Transverse colon (tissue), 4 donors: Measurements from ENCODE around the gene IAPP. TPM values are rescaled to one million over a fixed set of nuclear protein-coding genes. Genes with fewer than 3 reads are reported as not detected.

Experiments used
- DNase-seq: peaks from one replicate; pipeline ENCODE4 v3.0.0-alpha.2; 2019
- H3K27ac ChIP-seq, 4 donors: fragments of 200-600 bp; sonication (generic); 2 replicates each; pipeline ENCODE4 v1.5.1; 2016 to 2018; ENCODE audit warnings: inconsistent platforms in 4 of 4
- H3K27me3 ChIP-seq: fragments of 200-600 bp; sonication (generic); 2 replicates; pipeline ENCODE4 v1.5.1; 2017; ENCODE audit warnings: inconsistent platforms
- H3K36me3 ChIP-seq, 4 donors: fragments of 200-600 bp; sonication (generic); 2 replicates each; pipeline ENCODE4 v1.5.1; 2017 to 2019; ENCODE audit warnings: inconsistent platforms in 4 of 4
- H3K4me1 ChIP-seq, 4 donors: fragments of 200-600 bp; sonication (generic); 2 replicates each; pipeline ENCODE4 v1.5.1; 2017 to 2020; ENCODE audit warnings: inconsistent platforms in 4 of 4
- H3K4me3 ChIP-seq, 4 donors: fragments of 200-600 bp; sonication (generic); 1 replicate in 1 of 4; 2 replicates in 3 of 4; pipeline versions ENCODE4 v1.5.1 to v1.6.1; 2017 to 2019; ENCODE audit warnings: inconsistent platforms in 4 of 4
- H3K9me3 ChIP-seq, 2 donors: fragments of 200-600 bp; sonication (generic); 2 replicates each; pipeline ENCODE4 v1.5.1; 2017 to 2019; ENCODE audit warnings: inconsistent platforms in 2 of 2
- CTCF ChIP-seq, 5 experiments: fragments of 200-600 bp in 3 of 5; fragments of 450-650 bp in 2 of 5; sonication (generic) in 3 of 5; IDR thresholded peaks; 1 replicate in 2 of 5; 2 replicates in 3 of 5; pipeline ENCODE4 v1.5.1; 2016 to 2017; ENCODE audit warnings: antibody characterized with exemption in 5 of 5, inconsistent platforms in 3 of 5, mild to moderate bottlenecking in 2 of 5, moderate library complexity in 1 of 5
- EP300 ChIP-seq: sonication (generic); formaldehyde crosslinking; IDR thresholded peaks from one replicate; pipeline ENCODE4 v1.6.1; 2017; ENCODE audit warnings: antibody characterized with exemption, low read depth
- POLR2A ChIP-seq: fragments of 450-650 bp; IDR thresholded peaks from one replicate; pipeline ENCODE4 v1.6.1; 2016; ENCODE audit warnings: antibody characterized with exemption, mild to moderate bottlenecking, moderate library complexity
- POLR2AphosphoS5 ChIP-seq, 3 donors: sonication (generic); formaldehyde crosslinking; IDR thresholded peaks; one replicate each; pipeline ENCODE4 v1.6.1; 2016; ENCODE audit warnings: antibody characterized with exemption in 3 of 3
- WGBS, 2 donors: methylation state at CpG; one replicate each; pipeline ENCODE4 v1.1.5; 2018; ENCODE audit warnings: low coverage in 1 of 2; 5-methylcytosine and 5-hydroxymethylcytosine counted together
- in situ Hi-C, 4 donors: fragments of 200-750 bp; cut with MboI; loops; one replicate each; pipeline versions ENCODE4 v1.15.0 to v1.15.1; 2017; ENCODE audit warnings: low sequenced_read_pairs in 3 of 4, low pct_ligation_motif_present in 1 of 4, low pct_unique_long_range_greater_than_20kb in 1 of 4
- intact Hi-C: fragments of 100-400 bp; cut with DNase I; formaldehyde crosslinking; loops from one replicate; pipeline ENCODE4 v1.15.1; 2023; ENCODE audit warnings: low total_unique reads
- total RNA-seq, 4 donors: library from RNA; depleted of rRNA; stranded (reverse); fragments of >200 nt; gene quantifications; one replicate each; pipeline ENCODE4 v1.1.0, GENCODE V29; 2016

IAPP gene
- total RNA-seq, 4 donors from 2014 or later = not detected

GRCh38 chr12:21330682-21331253, 41.9 kb upstream of the IAPP start:
- H3K4me3 ChIP-seq = no peak overlapping the region
- TF ChIP-seq POLR2AphosphoS5 (IDR thresholded peaks at IDR 0.05) (no peak), POLR2A (no peak), EP300 (no peak), CTCF (IDR thresholded peaks at IDR 0.05) (no peak)
- no peaks in the 10 kb centered on the region for H3K27me3 ChIP-seq
- H3K9me3 ChIP-seq = peaks cover 6 to 8% of the 10 kb centered on the region in 2 donors
- H3K27ac ChIP-seq = no peak overlapping the region
- no peak for DNase-seq
- H3K36me3 ChIP-seq = no peaks in the 10 kb centered on the region
- WGBS, 2 donors = 53 to 62% methylated on average over 1 of the region's 1 CpG
- intact Hi-C loops = no loop called here
- H3K4me1 ChIP-seq = no peaks in the 10 kb centered on the region
- in situ Hi-C loops = no loop called here

- Histone ChIP-seq H3K36me3 (no peaks in the 10 kb centered on the region), H3K4me3 (no peak within 1 kb of the TSS), H3K27me3 (no peaks in the 10 kb centered on the region), H3K4me1 (no peaks in the 10 kb centered on the region), H3K27ac (no peak within 1 kb of the TSS), H3K9me3 (peaks cover 6 to 7% of the 10 kb centered on the region in 2 donors)
- WGBS, 2 donors = 68 to 76% methylated on average over 3 of the region's 3 CpGs
- DNase-seq = no peak
- no peak for TF ChIP-seq CTCF (IDR thresholded peaks at IDR 0.05)
- TF ChIP-seq EP300 = no peak
- TF ChIP-seq POLR2A = no peak
- no peak for TF ChIP-seq POLR2AphosphoS5 (IDR thresholded peaks at IDR 0.05)
- intact Hi-C loops = no loop called here
- in situ Hi-C loops = no loop called here
Observed at GRCh38 chr12:21334771-21335325, 37.9 kb upstream of the IAPP start, which contains the start of gene SLCO1A2. Gene SLCO1A2 (minus strand): TSS chr12:21334917. CDS start chr12:21334647, 270 bp downstream.

GRCh38 chr12:21336656-21337055, 36.0 kb upstream of the IAPP start:
- in situ Hi-C loops = no loop called here
- Histone ChIP-seq H3K27ac (no peak overlapping the region), H3K4me3 (no peak overlapping the region), H3K4me1 (no peaks in the 10 kb centered on the region), H3K36me3 (no peaks in the 10 kb centered on the region), H3K9me3 (no peaks in the 10 kb centered on the region), H3K27me3 (no peaks in the 10 kb centered on the region)
- intact Hi-C loops = no loop called here
- DNase-seq = no peak
- 28 to 46% methylated on average over 5 of the region's 5 CpGs for WGBS, 2 donors
- TF ChIP-seq POLR2AphosphoS5 (IDR thresholded peaks at IDR 0.05) = no peak

- H3K9me3 ChIP-seq = no peaks in the 10 kb centered on the region
- TF ChIP-seq POLR2A (no peak), CTCF (IDR thresholded peaks at IDR 0.05) (no peak), EP300 (no peak), POLR2AphosphoS5 (IDR thresholded peaks at IDR 0.05) (no peak)
- no peak overlapping the region for H3K27ac ChIP-seq
- intact Hi-C loops (no loop called here), in situ Hi-C loops (no loop called here)
- H3K36me3 ChIP-seq = no peaks in the 10 kb centered on the region
- DNase-seq = no peak
- H3K4me3 ChIP-seq = no peak overlapping the region
- H3K27me3 ChIP-seq = no peaks in the 10 kb centered on the region
- H3K4me1 ChIP-seq = no peaks in the 10 kb centered on the region
Observed at GRCh38 chr12:21337453-21337852, 35.2 kb upstream of the IAPP start.
